GM03348 (cell line): ENCODE data around the gene ZBTB34.
A peak's percentile ranks its signal among the peaks of the same experiment; 100 is the strongest.

Experiments used
- DNase-seq: peaks from one replicate; pipeline ENCODE4 v3.0.0; 2012; ENCODE audit warnings: low spot score

The ZBTB34 gene

DNA sequence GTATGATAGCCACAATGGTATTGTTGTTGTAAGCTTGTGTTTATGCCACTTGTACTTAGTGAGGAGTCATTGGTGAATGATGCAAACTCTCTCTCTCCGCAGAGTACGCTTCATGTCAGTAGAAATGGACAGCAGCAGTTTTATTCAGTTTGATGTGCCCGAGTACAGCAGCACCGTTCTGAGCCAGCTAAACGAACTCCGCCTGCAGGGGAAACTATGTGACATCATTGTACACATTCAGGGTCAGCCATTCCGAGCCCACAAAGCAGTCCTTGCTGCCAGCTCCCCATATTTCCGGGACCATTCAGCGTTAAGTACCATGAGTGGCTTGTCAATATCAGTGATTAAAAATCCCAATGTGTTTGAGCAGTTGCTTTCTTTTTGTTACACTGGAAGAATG lies 18.8 kb downstream of the ZBTB34 start:
- DNase-seq: no peak

DNA sequence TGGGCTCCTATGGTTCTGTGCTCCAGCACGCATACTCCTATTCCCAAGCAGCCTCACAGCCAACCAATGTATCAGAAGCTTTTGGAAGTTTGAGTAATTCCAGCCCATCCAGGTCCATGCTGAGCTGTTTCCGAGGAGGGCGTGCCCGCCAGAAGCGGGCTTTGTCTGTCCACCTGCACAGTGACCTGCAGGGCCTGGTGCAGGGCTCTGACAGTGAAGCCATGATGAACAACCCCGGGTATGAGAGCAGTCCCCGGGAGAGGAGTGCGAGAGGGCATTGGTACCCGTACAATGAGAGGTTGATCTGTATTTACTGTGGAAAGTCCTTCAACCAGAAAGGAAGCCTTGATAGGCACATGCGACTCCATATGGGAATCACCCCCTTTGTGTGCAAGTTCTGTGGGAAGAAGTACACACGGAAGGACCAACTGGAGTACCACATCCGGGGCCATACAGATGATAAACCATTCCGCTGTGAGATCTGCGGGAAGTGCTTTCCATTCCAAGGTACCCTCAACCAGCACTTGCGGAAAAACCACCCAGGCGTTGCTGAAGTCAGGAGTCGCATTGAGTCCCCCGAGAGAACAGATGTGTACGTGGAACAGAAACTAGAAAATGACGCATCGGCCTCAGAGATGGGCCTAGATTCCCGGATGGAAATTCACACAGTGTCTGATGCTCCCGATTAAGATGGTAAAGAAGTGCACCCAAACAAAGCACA lies 19.9 kb downstream of the ZBTB34 start:
- DNase-seq: no peak

DNA sequence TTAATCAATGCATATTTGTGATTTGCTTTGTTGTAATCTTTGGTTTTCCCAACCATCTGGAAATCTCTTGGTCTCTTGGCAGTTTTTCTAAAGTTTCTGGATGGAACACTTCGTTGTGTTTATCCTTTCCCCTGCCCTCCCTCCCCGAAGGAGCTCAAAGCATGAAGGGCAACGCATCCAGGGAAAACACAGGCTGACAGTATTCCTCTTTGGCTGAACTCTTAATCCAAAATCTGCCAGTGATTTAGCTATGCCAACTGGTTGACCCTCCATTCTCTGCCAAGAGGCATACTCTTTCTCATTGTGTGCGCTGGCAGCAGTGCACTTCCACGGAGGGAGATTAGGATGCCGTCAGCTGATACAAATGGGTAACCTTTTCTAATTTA lies 20.5 kb downstream of the ZBTB34 start:
- no peak for DNase-seq

DNA sequence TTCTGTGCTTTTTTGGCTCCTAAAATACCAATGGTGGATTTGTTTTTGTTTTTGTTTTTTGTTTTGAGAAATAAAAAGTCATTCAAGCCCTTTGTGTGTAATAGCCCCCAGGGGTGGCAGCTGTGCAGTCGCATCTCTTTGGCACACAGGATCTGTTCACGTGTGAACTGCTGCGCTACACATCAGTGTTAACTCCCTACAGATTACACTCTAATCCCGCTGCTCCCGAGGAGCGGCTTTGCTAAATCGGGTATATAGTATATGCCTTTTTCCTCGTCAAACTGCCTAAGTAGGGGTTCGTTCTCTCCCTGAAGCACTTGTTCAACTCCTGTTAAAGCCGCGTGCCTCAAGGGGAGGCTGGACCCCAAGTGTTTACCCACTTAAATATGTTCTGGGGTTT lies 22.3 kb downstream of the ZBTB34 start:
- no peak for DNase-seq

DNA sequence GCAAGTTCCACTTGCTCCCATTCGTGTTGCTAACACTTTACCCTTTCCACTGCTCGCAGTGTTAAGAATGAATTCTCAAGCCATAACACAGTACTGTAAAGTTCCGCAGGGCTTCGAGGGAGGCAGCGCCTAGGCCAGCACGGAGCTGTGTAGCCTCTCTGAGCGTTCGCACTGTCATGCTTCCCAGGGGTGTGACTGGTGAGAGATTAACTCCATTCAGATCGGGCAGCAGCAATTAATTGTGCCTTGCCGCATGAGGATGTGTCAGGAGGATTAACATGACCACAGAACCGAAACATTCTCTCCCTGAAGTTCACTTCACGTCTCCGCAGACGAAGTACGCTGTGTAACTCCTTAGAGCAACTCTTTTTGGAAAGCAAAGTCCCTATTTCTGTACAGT lies 23.2 kb downstream of the ZBTB34 start:
- no peak for DNase-seq

DNA sequence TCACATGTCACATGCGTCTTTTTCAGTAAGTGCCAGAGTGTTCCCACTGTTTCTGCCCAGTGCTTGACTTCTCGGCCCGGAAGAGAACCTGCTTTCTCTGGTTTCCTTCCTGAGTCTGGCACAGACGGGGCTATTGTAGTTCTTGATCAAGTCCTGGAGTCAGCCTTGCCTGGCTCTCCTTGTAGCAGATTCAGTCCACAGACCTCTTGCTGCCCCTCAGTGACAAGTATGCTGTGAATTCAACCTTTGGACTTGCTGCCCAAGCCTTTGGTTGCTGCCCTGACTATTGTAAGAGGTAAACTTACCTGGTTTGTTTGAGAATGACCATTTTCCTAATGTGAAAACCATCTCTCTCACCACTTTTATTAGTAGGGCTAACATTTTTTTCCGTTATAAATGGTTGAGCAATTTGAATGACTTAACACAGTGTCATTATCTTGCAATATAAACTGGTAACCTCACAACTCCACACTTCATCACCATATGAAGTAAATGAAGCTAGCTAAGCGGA lies 24.7 kb downstream of the ZBTB34 start:
- DNase-seq: no peak

DNA sequence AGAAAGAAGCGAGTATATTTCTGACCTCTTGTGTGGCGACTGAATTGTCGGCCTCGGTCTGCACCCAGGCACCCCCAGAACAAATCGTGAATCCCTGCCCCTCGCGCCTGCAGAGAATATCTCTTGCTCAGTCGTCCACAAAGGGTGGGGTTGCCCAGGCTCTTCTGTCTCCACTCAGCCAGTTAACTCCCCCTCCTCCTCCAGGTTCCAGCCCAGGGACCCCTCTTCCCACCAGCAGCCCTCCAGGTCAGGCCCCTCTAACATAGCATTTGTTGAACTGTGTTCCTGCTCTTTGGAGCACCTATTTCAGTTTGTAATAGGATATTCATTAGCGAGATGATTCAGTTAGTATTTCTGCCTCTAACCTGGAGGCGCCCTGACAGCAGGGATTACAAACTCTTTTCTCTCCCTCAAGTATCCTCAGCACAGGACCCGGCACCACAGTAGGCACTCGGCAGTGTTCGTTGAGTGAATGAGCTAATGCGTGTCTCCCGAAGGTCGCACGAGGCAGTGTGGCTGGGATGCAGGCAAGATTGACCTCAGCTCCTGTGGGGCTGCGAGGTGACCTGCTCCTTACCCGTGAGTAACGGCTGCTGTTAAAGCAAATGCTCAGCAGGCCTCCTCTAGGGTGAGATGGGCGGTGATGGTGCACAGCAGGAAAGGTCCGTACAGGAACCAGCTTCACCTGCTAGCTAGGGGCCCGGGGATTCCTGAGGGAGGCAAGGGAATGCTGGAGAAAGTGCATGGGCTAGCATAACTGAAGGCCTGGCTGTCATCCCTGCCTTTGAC lies 25.8 kb downstream of the ZBTB34 start:
- DNase-seq: no peak

DNA sequence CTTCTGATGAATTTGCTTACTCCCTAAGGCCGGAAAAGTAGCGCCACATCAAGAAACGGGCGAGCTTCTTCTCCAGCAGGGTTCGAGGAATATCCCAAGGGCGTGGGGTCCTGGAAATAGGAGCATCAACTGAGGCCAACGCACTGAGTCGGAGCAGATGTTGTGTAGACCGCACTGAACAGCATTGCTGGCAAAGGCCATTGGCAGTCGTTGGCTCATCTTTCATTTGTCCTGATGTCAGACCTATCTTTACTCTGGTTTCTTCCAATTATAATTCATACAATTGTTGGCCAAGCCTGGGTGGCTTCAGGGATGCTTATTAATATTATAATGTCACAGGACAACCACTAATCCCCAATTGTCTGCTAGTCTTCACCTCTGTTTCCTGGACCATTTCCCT lies 26.5 kb downstream of the ZBTB34 start:
- DNase-seq: no peak

DNA sequence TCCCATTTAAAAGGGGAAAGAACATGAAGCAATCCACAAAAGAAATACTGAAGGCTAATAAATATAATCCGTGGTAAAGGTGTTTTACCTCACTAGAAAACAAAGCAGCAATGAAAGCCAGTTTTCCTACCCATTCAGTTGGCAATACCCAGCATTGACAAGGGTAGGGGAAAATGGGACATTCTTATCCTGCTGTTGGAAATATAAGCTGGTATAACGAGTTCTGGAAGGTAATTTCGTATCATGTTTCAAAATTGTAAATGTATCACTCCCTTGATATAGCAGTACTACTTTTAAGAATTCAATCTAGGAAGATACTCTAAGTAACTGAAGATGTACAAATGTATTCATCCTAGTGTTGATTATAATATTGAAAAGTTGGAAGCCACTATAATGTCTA lies 31.2 kb downstream of the ZBTB34 start:
- DNase-seq: no peak

DNA sequence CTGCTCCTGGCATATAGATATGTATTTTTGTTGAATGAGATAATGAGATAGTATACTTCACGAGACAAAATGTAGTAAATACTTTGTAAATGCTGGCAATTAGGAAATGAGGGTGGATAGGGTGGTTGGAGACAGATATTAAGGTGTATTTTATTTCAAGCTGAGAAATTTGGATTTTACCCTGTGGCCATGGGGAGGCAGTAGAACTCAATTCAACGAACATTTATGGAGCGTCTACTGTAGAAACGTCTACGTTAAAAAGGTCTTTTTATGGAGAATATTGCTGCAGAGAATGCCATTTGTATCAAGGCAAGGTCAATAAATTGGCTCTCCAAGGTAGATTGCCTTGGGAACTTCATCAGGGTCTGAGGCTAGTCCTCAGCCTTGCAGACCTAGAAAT lies 32.6 kb downstream of the ZBTB34 start:
- DNase-seq: no peak

DNA sequence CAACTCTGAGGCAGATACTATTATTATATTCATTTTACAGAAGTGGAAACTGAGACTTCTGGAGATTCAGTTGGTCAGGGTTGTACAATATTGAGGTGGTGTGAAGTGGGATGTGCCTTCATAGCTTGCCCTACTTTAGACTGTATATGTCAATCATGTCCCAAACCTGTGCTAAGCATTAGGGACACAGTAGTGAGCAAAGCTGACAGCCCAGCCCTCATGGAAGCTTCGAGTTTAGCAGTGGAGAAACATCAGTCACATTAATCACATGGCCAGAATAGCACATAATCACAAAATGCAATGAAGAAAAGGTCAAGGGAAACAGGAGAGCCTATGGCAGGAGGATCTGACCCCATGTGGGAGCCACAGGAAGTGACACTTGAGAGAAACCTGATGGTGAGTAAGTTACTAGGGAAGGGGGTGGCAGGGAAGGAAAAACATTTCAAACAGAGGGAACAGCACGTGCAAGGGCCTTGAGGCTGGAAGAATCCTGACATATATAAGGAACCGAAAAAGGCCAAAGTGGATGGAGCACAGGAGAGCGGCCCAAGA lies 33.7 kb downstream of the ZBTB34 start:
- no peak for DNase-seq

DNA sequence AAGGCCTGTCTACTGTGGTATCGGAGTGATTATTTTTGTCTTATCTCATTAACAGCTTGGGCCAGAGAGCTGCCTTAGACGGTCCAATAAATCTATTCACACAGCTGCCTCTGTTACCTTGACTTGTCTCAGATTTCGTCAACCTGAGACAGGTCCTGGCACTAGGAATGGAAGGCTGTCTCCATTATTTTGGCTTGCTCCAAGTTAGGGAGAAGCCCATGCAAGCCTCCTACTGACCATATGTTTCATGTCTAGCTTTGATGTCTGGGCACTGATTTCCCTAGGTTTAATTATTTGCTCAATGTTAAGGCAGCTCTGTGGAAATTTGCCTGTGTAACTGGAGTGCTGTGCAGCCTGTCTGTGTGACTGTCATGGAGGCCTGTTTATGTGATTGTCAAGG lies 41.8 kb downstream of the ZBTB34 start:
- no peak for DNase-seq

DNA sequence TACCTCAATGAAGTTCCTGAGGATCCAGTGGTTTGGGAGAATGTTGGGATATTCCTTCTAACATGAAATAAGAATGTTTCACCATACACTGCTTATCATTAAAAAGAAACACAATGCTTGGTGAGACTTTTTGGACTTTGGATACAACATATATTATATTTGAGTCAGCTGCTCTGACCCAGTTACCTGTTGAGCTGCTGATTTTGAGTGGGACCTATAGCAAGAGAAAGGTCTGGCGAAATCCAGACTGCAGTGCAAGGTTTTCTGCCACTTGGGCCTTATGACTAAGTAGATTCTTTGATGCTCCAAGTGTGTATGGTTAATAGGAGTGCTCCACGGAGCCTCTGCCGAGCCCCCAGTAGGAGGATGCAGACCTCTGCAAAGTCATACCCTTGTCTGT lies 44.1 kb downstream of the ZBTB34 start:
- DNase-seq: no peak

DNA sequence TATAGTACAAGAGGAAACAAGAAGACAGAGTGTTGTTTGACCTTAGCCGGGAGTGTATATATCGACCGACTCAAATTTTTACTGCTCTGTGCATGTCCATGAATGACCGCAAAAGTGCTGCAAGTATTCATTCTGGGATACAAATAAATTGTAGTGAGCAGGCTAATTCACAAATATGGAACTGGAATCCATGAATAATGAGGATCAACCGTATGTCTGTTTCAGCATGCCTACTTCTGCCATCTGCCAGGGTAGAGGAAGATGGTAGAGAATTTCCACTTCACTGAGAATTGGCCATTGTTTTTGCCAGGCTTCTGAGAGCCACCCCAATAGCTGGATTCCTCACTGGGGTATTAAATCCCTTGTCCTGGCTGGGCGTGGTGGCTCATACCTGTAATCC lies 45.7 kb downstream of the ZBTB34 start:
- DNase-seq: no peak

DNA sequence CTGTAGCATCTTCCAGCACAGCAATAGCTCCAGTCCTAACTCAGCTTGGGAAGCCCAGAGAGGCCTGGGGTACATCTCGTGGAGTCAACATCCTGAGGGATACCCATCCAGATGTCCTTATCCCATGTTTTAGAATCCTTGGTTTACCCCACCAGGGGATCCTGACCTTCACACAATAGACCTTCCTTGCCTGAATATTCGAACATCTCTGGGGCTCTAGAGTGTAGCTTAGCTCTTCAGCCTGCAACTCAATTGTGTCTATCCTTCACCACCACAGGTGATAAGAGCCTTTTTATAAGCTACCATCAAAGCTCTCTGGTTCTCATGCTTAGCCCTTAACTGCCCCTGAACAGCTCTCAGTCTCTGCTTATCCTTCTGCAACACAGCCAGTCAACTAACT lies 46.6 kb downstream of the ZBTB34 start:
- DNase-seq: no peak

DNA sequence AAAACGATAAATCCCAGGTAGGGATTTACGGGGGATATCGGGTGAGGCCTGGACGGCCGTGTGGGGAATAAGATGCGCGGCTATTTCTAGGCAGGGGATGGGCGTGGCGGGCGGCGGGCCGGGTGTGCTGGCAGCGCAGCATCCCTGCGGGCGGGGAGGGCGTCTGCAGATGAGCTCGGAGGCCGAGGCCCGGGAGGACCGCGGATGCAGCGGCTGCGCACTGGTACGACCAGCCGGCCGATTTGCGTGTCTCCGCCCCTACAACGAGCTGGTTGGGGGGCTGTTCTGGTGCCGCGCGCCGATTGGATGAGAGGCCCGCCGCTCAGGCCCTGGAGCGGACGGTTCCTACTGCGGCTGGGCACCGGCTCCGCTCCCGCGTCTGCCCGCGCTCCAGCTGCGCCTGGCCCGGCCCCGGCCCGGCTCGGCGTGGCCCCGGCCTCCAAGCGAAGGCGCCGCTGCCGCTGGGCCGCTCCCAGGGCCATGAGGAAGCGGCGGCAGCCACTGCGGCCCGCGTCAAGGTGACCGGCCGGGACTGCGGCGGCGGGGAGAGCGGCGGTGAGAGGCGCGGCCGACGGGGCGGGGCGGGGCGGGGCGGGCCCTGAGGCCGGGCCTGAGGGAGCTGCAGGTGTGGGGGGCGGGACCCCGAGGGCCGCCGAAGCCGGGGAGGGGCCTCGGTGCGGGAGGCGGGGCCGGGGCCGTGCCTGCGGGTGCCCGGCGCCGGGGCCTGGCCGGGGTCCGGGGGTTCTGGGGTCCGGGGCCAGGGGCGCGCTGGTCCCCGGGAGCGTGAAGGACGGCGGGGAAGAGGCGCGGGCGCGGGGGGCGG lies 54.2 kb downstream of the ZBTB34 start, which contains the start of gene RALGPS1:
Gene RALGPS1 (plus strand): TSS at position 325 of the 823 bp plus-strand sequence. CDS start 47,508 bp downstream, outside the sequence.
- DNase-seq: peak; percentile 99

DNA sequence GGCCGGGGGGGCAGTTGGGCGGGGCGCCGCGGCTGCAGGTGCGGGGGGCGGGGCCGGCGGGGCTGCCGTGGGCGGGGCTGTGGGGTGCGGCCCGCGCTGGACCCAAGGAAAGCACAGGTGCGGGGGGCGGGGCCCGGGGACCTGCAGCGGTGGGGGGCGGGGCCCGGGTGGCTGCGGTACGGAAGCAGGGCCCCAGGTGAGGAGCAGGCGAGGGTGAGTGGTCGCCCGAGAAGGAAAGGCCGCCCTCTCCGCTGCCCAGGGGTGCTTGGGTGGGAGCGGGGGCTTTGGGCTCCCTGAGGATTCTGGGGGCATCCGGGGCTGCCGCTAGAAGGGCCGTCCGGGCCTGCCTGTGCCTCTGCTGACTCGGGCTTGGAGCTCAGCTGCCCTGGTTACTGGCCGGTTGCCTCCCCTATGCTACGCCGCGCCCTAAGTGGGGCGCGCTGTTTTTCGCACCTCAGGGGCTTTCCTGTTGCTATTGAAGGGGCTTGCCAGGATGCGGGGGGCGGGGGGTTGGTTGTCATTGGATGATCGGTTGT lies 54.9 kb downstream of the ZBTB34 start:
- DNase-seq: no peak

DNA sequence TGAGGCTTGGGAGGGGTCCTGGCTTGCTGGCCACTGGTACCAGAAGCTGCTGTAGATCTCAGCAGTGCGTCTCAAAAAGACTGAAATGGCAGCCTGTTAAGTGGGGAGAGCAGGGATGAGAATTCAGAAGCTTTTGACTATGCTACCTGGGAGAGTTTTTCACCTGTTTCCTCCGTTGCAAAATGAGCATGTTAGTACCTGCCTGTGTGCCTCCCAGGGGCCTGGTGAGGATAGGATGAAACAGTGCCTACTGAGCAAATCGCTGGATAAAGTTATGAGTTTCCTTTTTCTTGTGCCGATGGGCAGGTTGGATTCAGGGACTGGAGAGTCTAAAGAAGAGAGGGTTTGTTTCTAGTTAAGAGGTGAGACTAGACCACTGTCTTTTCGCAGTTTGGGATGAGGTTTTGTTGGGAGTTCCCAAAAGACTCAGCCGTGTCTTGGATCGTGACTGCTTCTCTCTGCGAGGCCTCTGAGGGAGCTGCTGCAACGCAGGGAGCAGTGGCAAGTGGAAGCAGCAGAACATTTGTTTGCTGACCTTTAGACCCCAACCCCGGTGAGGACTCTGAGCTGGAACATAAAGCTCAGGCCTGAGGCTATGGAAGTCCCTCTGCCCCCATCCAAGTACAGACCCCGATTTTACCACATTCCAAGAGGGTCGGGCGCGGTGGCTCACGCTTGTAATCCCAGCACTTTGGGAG lies 55.6 kb downstream of the ZBTB34 start:
- DNase-seq: no peak

DNA sequence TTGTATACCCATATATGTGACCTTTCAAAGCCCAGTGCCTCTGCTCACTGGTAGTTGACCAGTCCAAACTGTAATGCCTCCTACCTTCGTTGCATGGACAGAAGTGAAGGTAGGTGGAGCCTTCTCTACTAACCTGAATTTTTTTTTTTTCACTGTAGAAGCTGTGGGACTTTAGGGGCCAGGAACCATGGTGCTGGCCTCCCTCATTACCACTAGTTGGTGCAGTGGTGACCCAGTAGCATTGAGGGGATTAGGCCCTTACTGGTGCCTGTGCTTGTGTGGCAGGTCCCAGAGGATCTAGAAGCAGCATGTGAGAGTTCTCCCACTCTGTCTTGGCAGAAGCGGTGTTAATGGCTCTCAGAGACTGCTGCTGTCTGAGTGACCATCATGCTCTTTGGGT lies 56.5 kb downstream of the ZBTB34 start:
- DNase-seq: no peak

DNA sequence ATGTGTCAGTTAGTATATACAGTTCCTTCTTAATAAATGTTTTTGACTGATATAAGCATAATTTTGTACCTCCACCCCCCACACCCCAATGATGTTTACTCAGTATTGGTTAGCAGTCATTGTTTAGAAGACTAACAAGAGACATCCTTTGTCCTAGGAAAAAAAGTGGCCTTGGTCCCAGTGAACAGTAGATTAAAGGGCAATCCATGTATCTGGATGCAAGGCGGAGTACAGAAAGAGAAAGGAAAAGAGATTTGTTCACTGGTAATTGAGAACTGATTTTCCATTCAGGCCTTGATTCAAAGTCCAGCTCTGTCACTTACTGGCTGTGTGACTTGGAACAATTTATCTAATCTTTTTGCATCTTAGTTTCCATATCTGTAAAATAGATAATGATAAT lies 58.8 kb downstream of the ZBTB34 start:
- DNase-seq: no peak

DNA sequence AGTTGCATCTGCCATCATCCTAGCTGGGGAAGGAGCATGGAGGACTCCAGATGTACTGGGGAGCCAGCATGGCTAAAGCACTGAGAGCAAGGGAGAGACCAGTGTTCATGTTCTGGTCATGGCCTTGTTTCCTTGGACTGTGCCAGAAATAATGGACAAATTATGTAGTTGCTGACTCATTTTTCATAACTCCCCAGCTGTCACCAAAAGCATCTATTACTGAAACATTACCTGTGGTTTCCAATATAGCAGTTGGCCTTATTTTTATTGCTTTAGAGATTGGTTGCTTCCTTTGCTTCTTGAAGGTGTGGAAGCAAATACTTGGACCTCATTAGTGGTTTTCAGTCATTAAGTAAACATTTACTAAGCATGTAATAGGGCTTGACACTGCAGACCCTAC lies 65.4 kb downstream of the ZBTB34 start:
- DNase-seq: no peak
